Endometrium (tissue), 2 donors: ENCODE data around the gene PREX1.

Source experiments
- FAIRE-seq: peaks from 2 replicates; lab custom pipeline; 2012; peaks lifted over from hg19 to GRCh38; lab: Jason Lieb, UNC
- donor health status: control.
- donor health status: control.

Gene PREX1

GRCh38 chr20:48698507-48699267 is 129.1 kb downstream of the PREX1 start:
- no peak for FAIRE-seq

- FAIRE-seq = no peak
Measured at GRCh38 chr20:48697845-48698491, 129.8 kb downstream of the PREX1 start.

DNA sequence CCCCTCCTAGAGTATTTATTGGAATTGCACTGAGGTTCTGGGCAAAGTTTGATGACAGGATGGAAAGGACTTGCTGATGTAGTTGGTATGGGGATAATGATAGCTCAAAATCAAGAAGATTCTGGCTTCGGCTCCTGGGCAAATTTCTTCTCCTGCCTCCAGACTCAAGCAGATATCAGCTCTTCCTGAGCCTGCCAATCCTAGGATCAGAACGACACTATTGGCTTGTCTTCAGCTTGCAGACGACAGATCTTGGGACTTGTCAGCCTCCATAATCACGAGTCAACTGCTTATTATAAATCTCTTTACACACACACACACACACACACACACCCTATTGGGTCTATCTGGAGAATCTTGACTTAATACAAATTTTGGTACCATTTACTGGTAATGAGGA is 131.1 kb downstream of the PREX1 start:
- no peak for FAIRE-seq

DNA sequence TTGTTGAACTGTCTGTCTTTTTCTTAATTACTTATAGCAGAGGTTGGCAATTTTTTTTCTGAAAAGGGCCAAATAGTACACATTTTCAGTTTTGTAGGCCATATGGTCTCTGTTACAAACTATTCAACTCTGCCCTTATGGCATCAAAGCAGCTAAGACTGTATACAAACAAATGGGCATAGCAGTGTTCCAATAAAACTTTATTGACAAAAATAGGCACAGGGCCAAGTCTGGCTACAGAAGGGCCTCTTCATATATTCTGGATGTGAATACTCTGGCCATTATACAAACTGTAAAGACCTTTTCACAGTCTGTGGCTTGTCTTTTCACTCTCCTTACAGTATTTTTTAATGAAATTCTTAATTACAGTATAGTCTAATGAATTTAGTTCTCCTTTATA is 132.1 kb downstream of the PREX1 start:
- no peak for FAIRE-seq

DNA sequence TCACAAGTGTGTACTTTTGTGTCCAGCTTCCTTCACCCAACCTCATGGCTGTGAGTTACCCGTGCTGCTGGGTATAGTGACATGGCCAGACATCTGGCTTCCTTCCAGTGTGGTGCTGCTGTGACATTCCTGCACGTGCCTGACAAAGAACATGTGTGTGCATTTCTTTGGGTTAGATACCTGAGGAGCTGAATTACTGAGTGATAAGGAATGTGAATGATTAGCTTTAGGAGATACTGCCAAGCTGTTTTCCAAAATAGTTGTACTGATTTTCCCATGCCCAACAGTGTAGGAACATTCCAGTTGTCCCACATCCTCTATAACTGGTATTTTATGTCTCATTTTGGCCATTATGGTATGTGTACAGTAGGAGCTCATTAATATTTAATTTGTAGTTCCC is 132.5 kb downstream of the PREX1 start:
- FAIRE-seq = no peak

DNA sequence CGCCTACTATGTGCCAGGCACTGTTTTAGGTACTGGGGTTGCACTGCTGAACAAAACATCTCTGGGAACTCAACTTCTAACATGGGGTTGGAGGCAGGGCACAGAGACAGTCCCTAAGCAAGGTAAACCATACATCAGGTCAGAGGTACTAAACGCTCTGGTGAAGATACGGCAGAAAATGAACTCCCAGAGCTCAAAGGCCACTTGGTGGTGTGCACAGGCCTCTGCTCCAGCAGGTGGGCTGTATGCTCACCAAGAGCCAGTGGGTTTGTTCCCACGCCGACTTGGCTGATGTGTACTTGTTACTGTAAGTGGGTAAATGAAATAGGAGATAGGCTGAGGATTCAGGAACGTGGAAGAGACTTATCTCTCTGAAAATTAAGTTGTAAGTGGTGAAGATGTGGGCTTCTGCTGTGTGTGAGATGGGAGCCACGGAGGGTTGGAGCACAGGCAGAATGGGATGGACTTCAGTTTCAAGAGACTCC is 133.4 kb downstream of the PREX1 start:
- no peak for FAIRE-seq

DNA sequence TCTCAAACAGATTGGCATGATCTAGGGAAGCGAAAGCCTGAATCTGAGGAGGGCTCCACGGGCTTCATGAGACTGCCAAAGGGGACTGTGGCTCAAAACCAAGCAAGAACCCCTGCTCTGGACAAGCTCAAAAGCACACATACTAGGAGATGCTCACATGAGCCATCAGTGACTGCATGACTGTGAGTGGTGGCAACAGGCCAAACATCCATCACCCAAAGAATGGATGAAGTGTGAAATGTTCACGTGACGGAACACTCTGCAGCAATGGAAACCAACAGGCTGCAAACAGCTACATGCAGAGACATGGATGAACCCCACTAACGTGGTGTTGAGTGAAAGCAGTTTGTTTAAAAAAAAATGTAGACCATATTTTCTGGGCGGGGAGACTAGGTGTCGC is 136.3 kb downstream of the PREX1 start:
- no peak for FAIRE-seq

- FAIRE-seq = no peak
Measured at GRCh38 chr20:48690888-48691287, 136.9 kb downstream of the PREX1 start.

DNA sequence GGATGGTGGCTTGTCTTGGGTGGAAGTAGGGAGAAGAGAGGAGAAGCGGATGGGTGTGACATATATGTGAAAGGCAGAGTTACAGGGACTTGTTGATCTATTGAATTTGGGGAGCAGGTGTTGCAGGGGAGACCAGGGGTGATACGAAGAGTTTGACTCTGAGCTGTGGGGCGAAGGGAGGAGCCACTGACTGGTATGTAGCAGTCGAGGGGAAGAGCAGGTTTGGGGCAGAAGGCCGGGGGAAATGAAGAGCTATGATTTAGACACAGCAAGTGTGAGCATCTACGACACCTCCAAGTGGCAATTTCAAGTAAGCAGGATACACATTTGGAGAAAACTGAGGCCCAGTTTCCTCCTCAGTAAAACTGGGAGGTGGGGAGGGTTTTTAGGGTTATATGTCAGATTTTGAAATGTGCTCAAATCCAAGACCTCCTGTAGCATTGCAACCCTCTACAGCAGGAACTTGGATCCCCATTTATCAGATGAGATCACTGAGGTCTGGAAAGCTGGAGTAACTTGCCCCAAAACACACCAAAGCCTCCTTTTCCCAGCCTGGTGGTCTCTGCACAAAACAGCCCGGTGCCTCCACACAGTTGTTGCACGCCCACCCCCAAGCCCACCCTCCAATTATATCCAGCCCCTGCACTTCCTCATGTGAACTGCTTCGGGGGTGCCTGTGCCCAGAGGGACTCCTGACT is 137.8 kb downstream of the PREX1 start:
- FAIRE-seq = no peak

- no peak for FAIRE-seq
Measured at GRCh38 chr20:48689388-48689787, 138.4 kb downstream of the PREX1 start.

GRCh38 chr20:48688579-48688978 is 139.2 kb downstream of the PREX1 start:
- FAIRE-seq = no peak

DNA sequence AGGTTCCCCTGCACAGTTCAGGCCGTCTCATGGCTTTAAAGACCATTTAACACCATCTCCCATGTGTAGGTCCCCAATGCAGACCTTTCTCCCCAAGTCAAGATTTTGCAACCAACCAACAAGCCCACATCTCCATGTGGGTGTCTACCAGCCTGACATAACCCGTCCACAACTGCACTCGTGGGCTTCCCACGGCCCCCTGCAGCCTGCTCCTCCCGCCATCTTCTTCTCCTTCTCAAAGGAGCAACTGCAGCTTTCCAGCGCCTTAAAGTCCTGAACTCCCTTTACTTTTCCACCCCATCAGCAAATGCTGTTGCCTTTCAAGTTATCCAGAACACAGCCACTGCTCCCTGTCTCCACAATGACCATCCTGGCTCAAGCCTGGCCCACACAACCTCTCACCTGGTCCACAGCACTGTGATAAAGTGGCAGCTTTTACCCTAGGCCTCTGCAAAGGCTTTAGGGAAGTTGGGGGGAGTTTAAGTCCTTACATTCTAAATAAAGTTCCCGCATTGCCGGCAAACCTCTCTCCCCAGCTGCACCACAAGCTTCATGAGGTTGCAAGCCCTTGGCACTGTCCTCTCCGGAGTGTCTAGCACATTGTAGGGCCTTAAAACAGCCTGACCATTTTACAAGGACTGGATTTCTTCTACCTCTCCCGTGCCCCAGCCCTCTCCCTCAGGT is 140.5 kb downstream of the PREX1 start:
- no peak for FAIRE-seq

DNA sequence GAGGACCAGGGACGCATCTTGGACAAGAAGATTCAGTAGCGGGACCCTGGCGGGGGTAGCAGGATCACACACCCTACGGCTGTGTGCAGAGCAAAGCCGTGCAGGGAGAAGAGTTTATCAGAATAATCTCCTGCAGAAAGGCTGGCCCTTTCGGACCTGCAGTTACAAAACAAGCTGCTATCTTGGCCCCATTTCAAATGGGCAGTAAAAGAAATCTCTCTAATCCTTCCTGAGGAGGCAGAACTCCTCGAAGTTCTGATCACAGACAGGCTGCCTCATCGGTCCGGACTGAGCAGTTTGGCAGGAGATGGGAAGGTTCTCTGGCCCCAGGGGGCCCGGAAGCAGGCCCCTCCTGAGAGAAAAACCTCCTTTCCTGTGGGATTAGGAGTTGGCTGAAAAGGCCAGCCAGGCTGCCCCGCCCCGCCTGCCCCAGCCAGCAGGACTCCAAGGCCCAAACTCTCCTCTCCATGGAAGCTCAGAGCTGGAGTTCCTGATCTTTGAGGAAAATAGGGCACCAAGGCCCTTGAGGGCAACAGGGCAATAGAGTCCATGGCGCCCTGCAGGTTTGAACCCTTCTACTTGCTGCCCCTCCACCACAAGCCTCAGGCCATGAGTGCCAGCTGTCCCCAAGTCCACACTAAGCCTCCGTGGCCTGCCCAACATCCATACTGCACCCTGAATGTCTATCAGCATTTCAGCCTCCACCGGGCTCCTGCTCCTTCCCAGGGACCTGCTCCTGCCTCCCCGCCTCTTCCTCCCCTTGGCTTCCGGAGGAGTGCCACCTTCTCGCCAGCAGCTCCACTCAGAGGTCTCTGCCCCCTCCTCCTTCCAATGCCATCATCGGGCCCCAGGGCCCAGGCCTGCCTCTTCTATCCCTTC is 141.3 kb downstream of the PREX1 start:
- no peak for FAIRE-seq

GRCh38 chr20:48685300-48685699 is 142.5 kb downstream of the PREX1 start:
- FAIRE-seq = no peak

- no peak for FAIRE-seq
Measured at GRCh38 chr20:48684501-48685041, 143.2 kb downstream of the PREX1 start.

DNA sequence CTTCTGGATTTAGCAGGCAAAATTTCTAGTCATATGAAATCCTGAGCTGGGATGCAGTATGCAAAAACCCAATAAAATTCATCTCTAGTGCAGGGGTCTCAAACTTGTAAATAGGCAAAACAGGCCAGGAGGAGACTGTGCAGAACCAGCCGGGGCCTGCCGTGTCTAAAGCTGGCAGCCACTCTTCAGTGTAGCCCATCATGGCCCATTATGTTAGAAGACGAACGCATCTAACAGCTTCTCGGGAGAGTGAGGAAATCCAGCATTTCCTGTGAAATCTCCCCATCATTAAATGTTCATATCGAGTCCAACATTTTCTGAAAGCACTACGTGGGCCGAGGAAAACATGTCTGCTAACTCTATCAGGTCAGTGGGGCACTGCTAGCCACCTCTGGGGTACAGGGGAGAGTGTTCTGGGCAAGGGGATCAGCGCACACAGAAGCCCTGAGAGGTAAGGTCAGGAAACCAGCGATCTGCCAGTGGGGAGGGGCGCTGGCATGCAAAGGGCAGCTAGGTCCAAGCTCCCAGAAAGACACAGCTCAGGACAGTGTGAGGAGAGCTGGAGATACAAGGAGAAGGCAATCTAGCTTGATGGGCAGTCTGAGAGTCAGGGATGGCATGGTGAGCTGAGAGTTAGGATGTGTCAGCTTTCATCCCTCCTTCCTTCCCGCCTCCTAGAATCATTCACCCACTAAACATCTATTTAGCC is 144.2 kb downstream of the PREX1 start:
- no peak for FAIRE-seq

GRCh38 chr20:48682529-48683363 is 145.1 kb downstream of the PREX1 start:
- no peak for FAIRE-seq

DNA sequence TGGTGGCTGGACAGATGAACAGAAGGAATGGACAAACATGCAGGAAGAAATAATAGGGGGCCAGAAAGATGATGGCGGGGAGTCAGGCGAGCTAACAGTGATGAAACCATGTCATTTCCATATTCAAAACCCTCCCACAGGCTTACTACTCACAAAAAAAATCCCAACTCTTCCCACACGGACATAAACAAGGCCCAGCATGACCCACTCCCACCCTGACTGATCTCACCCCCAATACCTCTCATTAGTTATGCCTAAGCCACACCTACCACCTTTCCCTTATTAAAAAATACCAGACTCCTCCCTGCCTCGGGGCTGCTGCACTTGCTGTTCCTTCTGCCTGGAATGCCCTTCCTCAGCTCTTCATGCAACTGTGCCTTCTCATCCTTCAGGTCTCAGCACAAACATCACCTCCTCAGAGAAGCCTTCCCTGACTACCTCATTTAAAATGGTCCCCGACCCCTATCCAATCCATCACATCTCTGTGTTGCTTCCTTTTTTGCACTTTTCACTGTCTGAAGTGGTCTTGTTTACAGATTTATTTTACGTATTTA is 145.8 kb downstream of the PREX1 start:
- FAIRE-seq = no peak

- no peak for FAIRE-seq
Measured at GRCh38 chr20:48681201-48681872, 146.5 kb downstream of the PREX1 start.
